ENCODE measurements around the gene PLGRKT.
"Not testable (repeated sequence)": the region's sequence is repeated elsewhere in the genome, so short reads cannot be mapped to it uniquely, and the experiment has no call there.

The PLGRKT gene

GRCh38 chr9:5429873-5430564, 7.7 kb downstream of the PLGRKT start:
- DNase-seq = no peak

DNA sequence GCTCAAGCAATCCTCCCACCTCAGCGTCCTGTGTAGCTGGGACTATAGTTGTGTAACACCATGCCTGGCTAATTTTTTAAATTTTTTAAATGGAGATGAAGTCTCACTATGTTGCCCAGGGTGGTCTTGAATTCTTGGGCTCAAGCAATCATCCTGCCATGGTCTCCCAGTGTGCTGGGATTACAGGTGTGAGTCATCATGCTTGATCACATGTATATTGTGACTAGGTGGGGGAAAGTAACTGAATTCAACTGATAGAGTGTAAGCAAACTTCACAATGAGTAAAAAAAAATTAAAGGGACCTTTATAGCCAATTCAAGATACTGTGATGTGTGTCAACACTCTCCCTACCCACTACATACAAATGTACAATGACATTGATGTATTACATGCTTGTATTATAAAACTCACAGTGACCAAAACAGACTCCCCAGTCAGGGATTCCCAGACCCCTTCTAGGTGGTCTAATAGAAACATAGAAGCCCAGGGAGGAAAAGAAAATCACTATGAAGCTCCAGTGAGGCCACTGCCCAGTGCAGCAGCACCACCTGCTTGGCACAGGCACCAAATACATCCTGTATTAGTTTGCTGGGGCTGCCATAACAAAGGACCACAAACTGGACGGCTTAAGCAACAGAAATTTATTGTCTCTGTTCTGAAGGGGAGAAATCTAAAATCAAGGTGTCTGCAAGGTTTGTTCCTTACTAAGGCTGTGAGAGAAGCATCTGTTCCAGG, 8.8 kb downstream of the PLGRKT start:
- no peak for DNase-seq

DNA sequence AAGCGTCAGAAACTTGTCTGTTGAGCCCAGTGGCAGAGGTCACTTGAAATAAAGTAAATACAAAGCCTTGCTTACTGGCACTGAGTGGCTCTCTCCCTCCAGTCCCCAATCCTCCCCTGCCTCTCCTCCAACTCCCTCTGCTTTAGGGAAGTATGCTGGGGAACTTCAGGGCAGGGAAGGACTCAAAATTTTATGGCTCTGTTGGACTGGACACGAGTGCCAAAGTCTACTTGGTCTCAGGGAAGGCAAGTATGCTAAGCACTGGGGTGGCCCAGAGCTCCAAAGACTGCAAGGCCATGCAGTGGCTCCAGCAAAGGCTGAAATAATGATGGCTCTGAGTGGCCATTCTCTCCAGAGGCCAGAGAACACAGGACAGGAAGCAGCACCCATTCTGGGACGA, 9.6 kb downstream of the PLGRKT start:
- DNase-seq = no peak

DNA sequence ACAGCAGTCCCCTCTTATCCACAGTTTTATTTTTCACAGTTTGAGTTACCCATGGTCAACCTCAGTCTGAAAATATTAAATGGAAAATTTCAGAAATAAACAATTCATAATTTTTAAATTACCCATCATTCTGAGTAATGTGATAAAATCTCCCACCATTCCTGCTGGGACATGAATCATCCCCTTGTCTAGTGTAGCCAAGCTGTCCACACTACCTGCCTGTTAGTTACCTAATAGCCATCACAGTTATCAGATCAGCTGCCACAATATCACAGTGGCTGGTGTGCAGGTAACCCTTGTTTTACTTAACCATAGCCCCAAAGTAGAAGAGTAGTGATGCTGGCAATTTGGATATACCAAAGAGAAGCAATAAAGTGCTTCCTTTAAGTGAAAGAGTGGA, 10.7 kb downstream of the PLGRKT start:
- DNase-seq = no peak

GRCh38 chr9:5425006-5425628, 12.6 kb downstream of the PLGRKT start:
- DNase-seq = no peak

DNA sequence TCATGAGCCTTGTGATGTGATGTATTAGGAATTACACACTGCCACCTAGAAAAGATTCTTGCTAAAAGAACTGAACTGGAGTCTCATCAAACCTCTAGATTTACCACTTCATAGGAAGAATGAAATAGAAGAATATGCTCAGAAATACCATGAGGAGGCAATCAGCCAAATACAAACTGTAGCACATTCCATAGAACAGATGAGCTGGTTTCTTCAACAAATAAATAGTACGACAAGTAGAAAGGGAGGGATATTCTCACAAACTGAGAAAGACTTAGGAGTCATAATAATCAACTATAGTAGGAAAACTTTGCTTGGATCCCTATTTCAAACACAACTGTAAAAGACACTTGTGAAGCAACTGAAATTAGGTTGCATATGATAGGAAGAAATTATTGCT, 15.4 kb downstream of the PLGRKT start:
- DNase-seq = no peak

- DNase-seq = no peak
Measured at GRCh38 chr9:5421163-5421562, 16.6 kb downstream of the PLGRKT start.

- no peak for DNase-seq
Measured at GRCh38 chr9:5419987-5420386, 17.7 kb downstream of the PLGRKT start.

DNA sequence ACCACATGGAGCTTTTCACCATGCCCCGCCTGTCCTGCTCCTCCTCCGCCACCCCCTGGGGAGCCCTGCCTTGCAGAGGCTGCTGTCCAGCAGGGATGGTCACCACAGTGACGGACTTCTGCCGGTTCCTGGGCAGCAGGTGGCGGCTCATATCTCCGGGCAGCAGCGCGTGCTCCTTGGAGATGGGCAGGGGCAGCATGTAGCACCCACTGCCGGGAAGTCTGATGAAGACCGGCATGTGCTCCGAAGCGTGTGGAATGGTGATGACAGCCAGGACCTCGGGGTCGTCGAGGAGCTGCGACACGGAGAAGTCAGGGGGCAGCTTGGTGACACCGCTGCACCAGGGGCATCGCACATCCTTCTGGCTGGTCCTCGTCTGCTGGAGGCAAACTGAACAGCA, 19.2 kb downstream of the PLGRKT start:
- DNase-seq = no peak

DNA sequence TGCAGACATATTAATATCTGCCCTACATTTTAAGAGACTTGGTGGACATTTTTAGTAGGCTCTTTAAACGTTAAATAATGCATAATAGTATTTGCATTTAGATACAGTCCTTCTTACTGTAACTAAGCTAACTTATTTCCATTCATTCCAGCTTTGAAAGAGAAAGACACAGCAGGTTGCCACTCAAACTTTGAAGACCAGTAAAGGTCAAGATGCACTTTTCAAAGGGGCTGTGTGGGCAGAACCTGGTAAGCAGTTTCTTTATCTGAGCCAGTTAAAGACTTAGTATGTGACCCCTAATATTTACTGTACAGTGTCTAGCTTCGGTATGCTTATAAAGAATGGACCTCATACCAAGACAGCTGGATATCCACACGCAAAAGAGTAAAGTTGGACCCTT, 20.8 kb downstream of the PLGRKT start:
- no peak for DNase-seq

GRCh38 chr9:5408596-5408995, 29.1 kb downstream of the PLGRKT start:
- no peak for DNase-seq

DNA sequence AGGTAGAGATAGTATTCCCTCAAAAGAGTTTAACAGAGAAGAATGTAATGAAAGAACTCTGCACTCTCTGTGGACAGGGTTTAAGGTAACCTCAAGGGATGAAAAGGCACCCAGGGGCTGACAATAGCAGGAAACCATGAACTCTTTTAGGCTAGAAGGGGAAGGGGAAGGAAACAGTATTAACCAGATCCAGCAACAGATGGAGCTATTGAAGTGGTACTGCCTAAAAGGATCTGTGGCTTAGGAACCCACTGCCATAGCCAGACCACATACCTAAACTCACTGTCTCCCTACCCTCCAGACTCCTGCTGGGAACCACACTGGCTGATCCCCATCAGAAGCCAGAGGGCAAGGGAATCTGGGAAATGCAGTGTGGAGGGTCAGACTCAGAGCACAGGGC, 35.5 kb downstream of the PLGRKT start:
- DNase-seq = no peak

DNA sequence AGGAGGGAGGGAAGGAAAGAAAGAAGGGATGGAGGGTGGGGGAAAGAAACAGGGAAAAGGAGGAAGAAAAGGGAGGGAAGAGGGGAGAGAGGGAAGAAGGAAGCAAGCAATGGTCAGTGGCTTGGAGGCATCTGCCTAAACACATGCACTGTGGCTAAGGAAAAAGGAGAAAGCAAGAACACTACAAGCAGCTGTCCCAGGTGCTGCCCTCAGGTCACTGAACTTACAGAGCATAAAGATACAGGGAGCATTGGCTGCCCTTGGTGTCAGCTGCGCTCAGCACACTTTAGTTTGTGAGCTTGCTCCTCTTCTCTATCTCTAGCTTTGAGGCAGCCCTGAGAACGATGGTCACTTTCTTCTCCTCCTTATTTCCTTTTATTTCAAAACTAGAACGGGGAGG, 40.2 kb downstream of the PLGRKT start:
- DNase-seq = not testable (repeated sequence)

DNA sequence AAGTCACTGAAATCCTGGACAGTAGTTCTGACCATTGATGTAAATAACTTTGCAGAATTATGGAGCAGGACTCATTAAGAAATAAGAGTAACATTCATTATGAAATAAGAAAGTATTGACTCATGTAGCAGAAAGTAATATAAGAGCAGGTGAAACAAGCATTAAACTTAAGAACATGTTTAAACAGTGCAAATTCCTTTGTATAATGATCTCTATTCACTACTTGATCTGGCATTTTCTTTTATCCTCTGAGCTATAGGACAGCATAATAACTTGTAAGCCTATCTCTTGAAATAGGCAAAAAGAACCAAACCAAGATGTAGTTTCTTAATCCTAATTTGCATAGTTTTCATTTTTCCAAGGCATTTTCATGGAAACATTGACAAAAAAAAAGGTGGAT, 42.3 kb downstream of the PLGRKT start:
- no peak for DNase-seq

GRCh38 chr9:5393976-5394375, 43.7 kb downstream of the PLGRKT start:
- not testable (repeated sequence) for DNase-seq

- DNase-seq = no peak
Measured at GRCh38 chr9:5393497-5393896, 44.2 kb downstream of the PLGRKT start.

- DNase-seq = no peak
Measured at GRCh38 chr9:5392285-5392684, 45.4 kb downstream of the PLGRKT start.

GRCh38 chr9:5389109-5389732, 48.5 kb downstream of the PLGRKT start:
- DNase-seq = no peak

DNA sequence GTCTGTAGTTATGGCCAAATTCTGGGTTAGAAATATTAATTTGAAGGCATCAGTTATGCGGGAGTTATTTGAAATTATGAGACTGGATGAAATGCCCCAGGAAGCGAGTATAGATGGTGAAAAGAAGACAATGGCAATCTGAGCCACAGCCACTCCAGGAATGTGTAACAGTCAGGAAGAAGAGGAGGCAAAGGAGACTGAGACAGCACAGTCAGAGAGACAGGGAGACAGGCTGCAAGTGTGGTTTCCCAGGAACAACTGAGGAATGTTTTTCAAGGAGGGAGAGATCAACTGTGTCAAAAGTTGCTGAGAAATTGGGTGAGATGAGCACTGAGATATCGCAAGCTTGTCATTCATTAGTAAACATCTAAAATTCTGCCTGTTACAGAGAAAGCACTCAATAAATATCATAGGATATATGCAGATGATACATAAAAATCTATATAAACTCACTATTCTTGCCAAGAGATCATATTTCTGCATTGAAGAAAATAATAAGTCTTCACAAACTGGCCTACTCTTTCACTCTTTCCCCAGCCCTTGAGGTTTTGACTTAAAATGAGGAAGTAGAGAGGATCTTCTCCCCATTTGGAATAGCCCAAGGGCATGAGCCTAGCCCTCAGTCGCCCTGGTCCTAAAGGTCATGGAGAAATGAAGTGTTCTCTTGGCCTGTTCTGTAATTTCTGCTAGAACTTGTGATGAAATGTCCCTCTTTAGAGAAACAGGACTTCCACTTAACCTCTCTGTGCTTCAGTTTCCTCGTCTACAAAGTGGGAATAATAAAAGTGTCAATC, 49.5 kb downstream of the PLGRKT start:
- DNase-seq = no peak

DNA sequence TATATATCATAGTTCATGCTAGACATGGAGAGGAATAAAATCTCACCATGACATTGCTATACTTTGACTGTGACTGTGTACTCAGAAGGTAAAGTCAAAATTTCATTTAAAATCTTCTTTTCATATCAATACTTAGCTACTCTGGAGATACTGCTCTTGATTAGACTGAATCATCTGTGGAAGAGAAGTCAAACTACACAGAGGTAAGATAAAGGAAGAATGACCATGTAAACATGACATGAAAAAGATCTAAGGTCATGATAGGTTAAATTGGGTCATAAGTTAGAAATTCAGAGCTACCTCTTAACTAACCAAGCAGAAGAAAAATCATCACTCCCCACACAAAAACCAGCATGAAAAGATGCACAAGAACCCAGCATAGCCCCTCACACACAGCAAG, 53.3 kb downstream of the PLGRKT start:
- DNase-seq = no peak

DNA sequence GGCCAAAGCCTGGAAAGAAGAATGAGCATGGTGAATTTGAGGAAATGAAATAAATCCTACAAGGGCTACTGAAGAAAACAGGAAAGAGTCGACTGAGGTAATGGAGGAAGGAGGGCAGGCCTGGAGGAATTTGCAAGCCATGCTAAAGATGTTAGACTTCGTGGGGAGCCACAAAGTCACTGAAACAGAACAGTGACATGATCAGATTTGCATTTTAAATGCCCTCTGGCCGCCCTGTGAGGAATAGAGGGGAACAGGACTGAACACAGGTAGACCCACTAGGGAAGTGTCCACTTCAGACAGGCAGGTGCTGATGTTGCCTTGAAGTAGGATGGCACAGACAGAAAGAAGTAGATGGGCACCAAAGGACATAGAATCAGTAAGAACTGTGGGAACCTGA, 55.2 kb downstream of the PLGRKT start:
- no peak for DNase-seq

DNA sequence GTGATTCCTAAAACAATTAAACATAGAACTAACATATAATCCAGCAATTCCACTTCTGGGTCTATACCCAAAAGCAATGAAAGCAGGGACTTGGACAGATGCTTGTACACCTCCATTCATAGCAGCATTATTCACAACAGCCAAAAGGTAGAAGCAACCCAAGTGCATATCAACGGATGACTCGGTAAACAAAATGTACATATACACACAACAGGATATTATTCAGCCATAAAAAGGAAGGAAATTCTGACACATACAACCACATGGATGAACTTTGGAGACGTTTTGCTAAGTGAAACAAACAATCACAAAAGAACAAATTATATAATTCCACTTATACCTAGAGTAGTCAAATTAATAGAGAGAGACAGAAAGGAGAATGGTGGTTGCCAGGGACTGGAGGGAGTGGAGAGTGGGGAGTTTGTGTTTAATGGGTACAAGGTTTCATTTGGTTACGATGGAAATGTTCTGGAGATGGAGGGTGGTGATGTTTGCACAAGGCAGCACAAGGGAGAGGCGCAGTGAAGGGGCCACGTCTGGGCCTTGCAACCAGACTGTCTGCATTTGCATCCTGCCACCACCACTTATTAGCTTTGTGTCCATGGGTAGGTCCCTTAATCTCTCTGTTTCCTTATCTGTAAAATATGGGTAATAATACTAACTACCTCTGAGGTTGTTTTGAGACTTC, 61.8 kb downstream of the PLGRKT start:
- DNase-seq = no peak
